ENCODE results near the gene GLYAT. TPM values are rescaled to one million over a fixed set of nuclear protein-coding genes. Genes with fewer than 3 reads are reported as not detected.

Gene GLYAT
- total RNA-seq, 4 donors from 2014 or later = not detected

GRCh38 chr11:58742981-58743880 is 11.5 kb upstream of the GLYAT start:
- TF ChIP-seq CTCF (IDR thresholded peaks at IDR 0.05) (no peak), POLR2A (IDR thresholded peaks at IDR 0.05) (no peak)

GRCh38 chr11:58742140-58742539 is 10.4 kb upstream of the GLYAT start:
- Histone ChIP-seq H3K4me3 (no peak overlapping the region), H3K27me3 (no peaks in the 10 kb centered on the region), H3K9me3 (no peaks in the 10 kb centered on the region), H3K4me1 (no peaks in the 10 kb centered on the region), H3K36me3 (no peaks in the 10 kb centered on the region), H3K27ac (no peak overlapping the region)
- no peak for DNase-seq
- TF ChIP-seq CTCF (IDR thresholded peaks at IDR 0.05) = no peak
- TF ChIP-seq POLR2A (IDR thresholded peaks at IDR 0.05) = no peak
- intact Hi-C loops (cut with DNase I; ENCODE audit: low total_unique reads) = no loop called here

More at GRCh38 chr11:58742981-58743880, 11.5 kb upstream of the GLYAT start:
- intact Hi-C loops (cut with DNase I; ENCODE audit: low total_unique reads) = no loop called here
- Histone ChIP-seq H3K9me3 (no peaks in the 10 kb centered on the region), H3K4me3 (no peak overlapping the region), H3K27ac (no peak overlapping the region), H3K4me1 (no peaks in the 10 kb centered on the region), H3K27me3 (no peaks in the 10 kb centered on the region), H3K36me3 (no peaks in the 10 kb centered on the region)
- no peak for DNase-seq

DNA sequence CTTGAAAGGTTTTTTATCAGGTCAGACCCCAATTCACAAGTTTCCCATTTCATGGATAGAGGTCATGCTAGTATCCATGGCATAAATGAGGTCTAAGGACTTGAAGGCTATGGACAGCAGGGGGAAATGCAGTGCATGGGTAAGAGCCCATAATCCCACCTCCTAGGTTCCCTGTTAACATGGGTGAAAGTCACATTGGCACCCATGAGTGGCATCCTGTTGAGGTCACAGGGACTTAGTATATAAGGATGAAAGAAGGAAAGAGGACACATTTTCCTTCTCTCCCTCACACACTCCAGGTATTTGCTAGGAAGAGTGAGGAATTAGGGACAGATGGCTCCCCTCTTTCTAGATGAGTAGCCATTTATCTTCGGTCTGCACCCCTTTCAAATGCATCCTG is 9.4 kb upstream of the GLYAT start:
- Histone ChIP-seq H3K27me3 (no peaks in the 10 kb centered on the region), H3K4me1 (no peaks in the 10 kb centered on the region), H3K4me3 (no peak overlapping the region), H3K27ac (no peak overlapping the region), H3K36me3 (no peaks in the 10 kb centered on the region), H3K9me3 (no peaks in the 10 kb centered on the region)
- TF ChIP-seq POLR2A (IDR thresholded peaks at IDR 0.05) (no peak), CTCF (IDR thresholded peaks at IDR 0.05) (no peak)
- no peak for DNase-seq
- intact Hi-C loops (cut with DNase I; ENCODE audit: low total_unique reads) = no loop called here

- H3K27ac ChIP-seq = no peak overlapping the region
- H3K27me3 ChIP-seq = no peaks in the 10 kb centered on the region
- no peaks in the 10 kb centered on the region for H3K36me3 ChIP-seq
- TF ChIP-seq CTCF (IDR thresholded peaks at IDR 0.05) (no peak), POLR2A (IDR thresholded peaks at IDR 0.05) (no peak)
- DNase-seq = no peak
- no peaks in the 10 kb centered on the region for H3K9me3 ChIP-seq
- no peaks in the 10 kb centered on the region for H3K4me1 ChIP-seq
- H3K4me3 ChIP-seq = no peak overlapping the region
- intact Hi-C loops (cut with DNase I; ENCODE audit: low total_unique reads) = no loop called here
Observed at GRCh38 chr11:58740447-58740846, 8.7 kb upstream of the GLYAT start.

DNA sequence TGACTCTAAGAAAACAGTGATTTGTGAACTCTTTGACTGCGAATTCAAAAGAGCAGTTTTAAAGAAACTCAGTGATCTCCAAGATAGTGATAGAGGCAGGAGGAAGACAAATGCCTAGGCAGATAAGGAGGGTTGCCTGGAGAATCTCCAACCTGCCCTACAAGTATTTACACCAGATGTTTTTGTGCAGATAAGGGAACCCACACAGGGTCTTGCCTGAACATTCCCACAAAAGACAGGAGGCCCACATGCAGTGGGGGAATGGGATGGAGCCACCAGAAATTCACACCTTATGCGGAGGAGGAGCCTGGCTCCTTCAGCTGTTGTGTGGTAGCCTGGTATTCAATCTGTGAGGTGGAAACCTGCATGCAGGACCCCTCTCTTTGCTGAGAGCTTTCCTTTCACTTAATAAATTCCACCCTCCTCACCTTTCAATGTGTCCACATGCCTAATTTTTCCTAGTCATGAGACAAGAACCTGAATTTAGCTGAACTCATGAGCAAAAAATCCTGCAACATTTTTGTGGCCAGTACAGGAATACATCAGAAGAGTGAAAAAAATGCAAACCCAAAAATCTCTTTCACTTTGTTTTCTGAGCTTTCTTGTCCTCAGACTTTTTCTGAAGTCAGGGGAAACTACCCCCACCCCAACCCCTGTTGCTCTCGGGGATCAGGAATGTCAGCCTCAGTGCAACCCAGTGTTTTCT is 8.1 kb upstream of the GLYAT start:
- Histone ChIP-seq H3K27me3 (no peaks in the 10 kb centered on the region), H3K36me3 (no peaks in the 10 kb centered on the region), H3K4me3 (no peak overlapping the region), H3K4me1 (no peaks in the 10 kb centered on the region), H3K9me3 (no peaks in the 10 kb centered on the region), H3K27ac (no peak overlapping the region)
- intact Hi-C loops (cut with DNase I; ENCODE audit: low total_unique reads) = no loop called here
- no peak for TF ChIP-seq POLR2A (IDR thresholded peaks at IDR 0.05)
- TF ChIP-seq CTCF (IDR thresholded peaks at IDR 0.05) = no peak
- no peak for DNase-seq

Data from uterus (tissue), 4 donors.